ENCODE measurements around the gene LRRC71. TPM values are rescaled to one million over a fixed set of nuclear protein-coding genes. Genes with fewer than 3 reads are reported as not detected.

Gene LRRC71
- total and polyA plus RNA-seq, 2 of the 13 experiments (the other 11 are each of a cell fraction or from before 2014, with no cell fraction given) = not detected

DNA sequence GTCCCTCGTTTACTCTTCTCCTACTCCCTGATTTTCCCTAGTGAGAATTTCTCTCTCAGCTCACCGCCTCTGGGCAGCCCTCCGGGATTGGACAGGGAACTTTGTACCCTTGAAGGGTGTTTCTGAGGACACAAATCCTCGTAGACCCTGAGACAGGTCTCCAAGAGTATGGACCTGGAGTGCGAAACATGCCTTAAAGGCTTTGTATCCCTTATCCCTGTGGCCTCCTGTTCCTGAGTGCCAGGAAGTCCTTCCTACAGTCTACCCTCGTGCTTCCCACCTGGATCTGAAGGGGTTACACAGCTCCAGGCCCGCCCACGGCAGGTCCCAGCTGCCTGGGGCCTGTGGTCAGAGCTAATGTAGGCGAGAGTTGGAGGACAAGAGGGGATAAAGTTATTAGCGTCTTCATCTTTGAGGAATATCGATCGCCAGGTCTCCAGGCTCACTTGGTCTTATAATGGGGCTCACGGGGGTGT lies 34.5 kb upstream of the LRRC71 start:
- ChIA-PET POLR2A (no interaction called here), CTCF (ENCODE audit: low intra/inter-chr PET ratio, low total read pairs) (no interaction called here)
- Histone ChIP-seq H3K79me2 (ENCODE audit: insufficient read depth, low read length) (no peaks in the 10 kb centered on the region), H3K4me3 (replicated peaks in 1 of 3; ENCODE audit: insufficient read depth in 1 of 3, low read depth in 2 of 3, low read length in 3 of 3) (no peak overlapping the region), H3K36me3 (replicated peaks in 1 of 2; ENCODE audit: control insufficient read depth in 1 of 2, insufficient read depth in 2 of 2, low read length in 2 of 2) (no peaks in the 10 kb centered on the region), H3K4me2 (ENCODE audit: low read depth, low read length) (no peak overlapping the region), H2AFZ (ENCODE audit: low read length) (no peak overlapping the region), H3K4me1 (ENCODE audit: insufficient read depth, low read length) (no peaks in the 10 kb centered on the region), H3K27ac (ENCODE audit: extremely low read length, insufficient read depth, low read length) (no peak overlapping the region), H3K9ac (ENCODE audit: insufficient read depth, low read depth, low read length) (no peak overlapping the region), H4K20me1 (ENCODE audit: insufficient read depth, low read length) (no peaks in the 10 kb centered on the region), H3K27me3 (ENCODE audit: control insufficient read depth in 1 of 2, insufficient read depth in 2 of 2, low read length in 2 of 2) (peaks cover 8 to 74% of the 10 kb centered on the region in 2 experiments), H3K9me3 (ENCODE audit: low read length) (no peaks in the 10 kb centered on the region)
- WGBS (ENCODE audit: low lambda C conversion rate) = 10% methylated on average over 11 of the region's 13 CpGs
- in situ Hi-C loops (cut with HindIII; ENCODE audit: extremely low pct_ligation_motif_present, low pct_unique_long_range_greater_than_20kb) = no loop called here
- BruUV-seq (replicated peaks) = no TSS peak
- FAIRE-seq = no peak
- no peak for ATAC-seq
- no peak for DNase-seq (ENCODE audit: low spot score)
- intact Hi-C loops (cut with micrococcal nuclease; ENCODE audit: unreplicated experiment) = no loop called here
- TF ChIP-seq ZFP36 (IDR thresholded peaks at IDR 0.05; ENCODE audit: borderline replicate concordance, low read depth, low read length, partially characterized antibody) = peak; percentile 67
- no peak for TF ChIP-seq BRD4 (CRISPR knock-in tag; IDR thresholded peaks at IDR 0.05)

DNA sequence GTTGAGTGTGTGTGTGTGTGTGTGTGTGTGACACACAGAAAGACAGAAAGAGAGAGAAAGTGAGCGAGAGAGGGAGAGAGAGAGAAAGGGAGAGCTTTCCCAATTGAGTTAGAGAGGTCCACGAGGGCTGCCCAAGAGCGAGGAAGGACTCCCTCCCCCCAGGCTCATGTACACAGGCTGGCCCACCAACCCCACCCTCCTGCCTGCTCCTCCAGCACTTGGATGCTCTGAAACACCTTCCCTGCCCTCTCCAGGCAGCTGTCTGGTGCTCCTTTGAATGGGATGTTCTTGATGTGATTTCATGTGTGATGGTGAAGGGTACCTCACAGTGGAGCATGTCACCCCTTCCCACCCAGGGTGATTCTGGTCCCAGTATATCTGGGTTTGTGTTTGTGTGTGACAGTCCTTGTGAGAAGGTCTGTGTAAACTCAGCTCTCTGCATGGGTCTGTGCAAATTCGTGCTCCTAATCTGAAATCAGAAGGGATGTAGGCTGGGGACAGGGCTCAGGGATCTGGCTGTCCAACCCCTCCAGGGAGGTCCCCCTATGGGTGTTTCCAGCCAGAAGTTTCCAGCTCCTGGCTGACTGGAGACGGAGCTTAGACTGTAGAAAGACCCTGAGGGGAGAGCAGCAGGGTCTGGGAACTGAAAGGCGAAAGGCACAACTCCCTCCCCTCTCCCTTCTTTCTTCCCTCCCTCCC lies 33.7 kb upstream of the LRRC71 start:
- in situ Hi-C loops (cut with HindIII; ENCODE audit: extremely low pct_ligation_motif_present, low pct_unique_long_range_greater_than_20kb) (no loop called here), intact Hi-C loops (cut with micrococcal nuclease; ENCODE audit: unreplicated experiment) (no loop called here)
- TF ChIP-seq ZNF720 (CRISPR knock-in tag; IDR thresholded peaks at IDR 0.05) = no peak
- no peak for TF ChIP-seq SMC3 (IDR thresholded peaks at IDR 0.05; ENCODE audit: low read length)
- no peak for TF ChIP-seq SMARCC2 (IDR thresholded peaks at IDR 0.05)
- TF ChIP-seq, protein P1, sequence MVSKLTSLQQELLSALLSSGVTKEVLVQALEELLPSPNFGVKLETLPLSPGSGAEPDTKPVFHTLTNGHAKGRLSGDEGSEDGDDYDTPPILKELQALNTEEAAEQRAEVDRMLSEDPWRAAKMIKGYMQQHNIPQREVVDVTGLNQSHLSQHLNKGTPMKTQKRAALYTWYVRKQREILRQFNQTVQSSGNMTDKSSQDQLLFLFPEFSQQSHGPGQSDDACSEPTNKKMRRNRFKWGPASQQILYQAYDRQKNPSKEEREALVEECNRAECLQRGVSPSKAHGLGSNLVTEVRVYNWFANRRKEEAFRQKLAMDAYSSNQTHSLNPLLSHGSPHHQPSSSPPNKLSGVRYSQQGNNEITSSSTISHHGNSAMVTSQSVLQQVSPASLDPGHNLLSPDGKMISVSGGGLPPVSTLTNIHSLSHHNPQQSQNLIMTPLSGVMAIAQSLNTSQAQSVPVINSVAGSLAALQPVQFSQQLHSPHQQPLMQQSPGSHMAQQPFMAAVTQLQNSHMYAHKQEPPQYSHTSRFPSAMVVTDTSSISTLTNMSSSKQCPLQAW (CRISPR knock-in tag; IDR thresholded peaks at IDR 0.05) = no peak
- no peak overlapping the region for H3K27ac ChIP-seq (ENCODE audit: extremely low read length, insufficient read depth, low read length)
- no peaks in the 10 kb centered on the region for H3K9me3 ChIP-seq (ENCODE audit: low read length)
- H3K79me2 ChIP-seq (ENCODE audit: insufficient read depth, low read length) = no peaks in the 10 kb centered on the region
- no peak overlapping the region for H2AFZ ChIP-seq (ENCODE audit: low read length)
- 19% methylated on average over 6 of the region's 6 CpGs for WGBS (ENCODE audit: low lambda C conversion rate)
- DNase-seq (ENCODE audit: low spot score) = no peak
- no peaks in the 10 kb centered on the region for H3K4me1 ChIP-seq (ENCODE audit: insufficient read depth, low read length)
- FAIRE-seq = no peak
- no peaks in the 10 kb centered on the region for H4K20me1 ChIP-seq (ENCODE audit: insufficient read depth, low read length)
- no peaks in the 10 kb centered on the region for H3K36me3 ChIP-seq (replicated peaks in 1 of 2; ENCODE audit: control insufficient read depth in 1 of 2, insufficient read depth in 2 of 2, low read length in 2 of 2)
- peaks cover 4 to 74% of the 10 kb centered on the region in 2 experiments for H3K27me3 ChIP-seq (ENCODE audit: control insufficient read depth in 1 of 2, insufficient read depth in 2 of 2, low read length in 2 of 2)
- no peak overlapping the region for H3K9ac ChIP-seq (ENCODE audit: insufficient read depth, low read depth, low read length)
- ChIA-PET CTCF (ENCODE audit: low intra/inter-chr PET ratio, low total read pairs) (no interaction called here), POLR2A (no interaction called here)
- no peak for ATAC-seq
- H3K4me2 ChIP-seq (ENCODE audit: low read depth, low read length) = no peak overlapping the region
- H3K4me3 ChIP-seq (replicated peaks in 1 of 3; ENCODE audit: insufficient read depth in 1 of 3, low read depth in 2 of 3, low read length in 3 of 3) = no peak overlapping the region
- no TSS peak for BruUV-seq (replicated peaks)

Measured in HepG2 (cell line).